HFFc6 (cell line): ENCODE results near the gene CLRN3. TPM values are rescaled to one million over a fixed set of nuclear protein-coding genes. Genes with fewer than 3 reads are reported as not detected.

ENCODE experiments used
- DNase-seq: peaks from one replicate; pipeline ENCODE4 v3.0.0-alpha.2; 2018
- H3K27ac Mint-ChIP-seq: 2 replicates; pipeline ENCODE4 v1.8.0; 2020; ENCODE audit warnings: mild to moderate bottlenecking, mixed read lengths
- H3K27me3 Mint-ChIP-seq: 2 replicates; pipeline ENCODE4 v1.8.0; 2021; ENCODE audit warnings: mild to moderate bottlenecking, moderate library complexity, mixed read lengths; ENCODE audit not compliant: insufficient read depth
- H3K36me3 Mint-ChIP-seq: 2 replicates; pipeline ENCODE4 v1.8.0; 2021; ENCODE audit warnings: low read depth, mixed read lengths
- H3K4me1 Mint-ChIP-seq: 2 replicates; pipeline ENCODE4 v1.8.0; 2020; ENCODE audit warnings: low read depth, mixed read lengths
- H3K4me3 Mint-ChIP-seq: 2 replicates; pipeline ENCODE4 v1.8.0; 2020; ENCODE audit warnings: mild to moderate bottlenecking, moderate library complexity, mixed read lengths
- H3K9me3 Mint-ChIP-seq: 2 replicates; pipeline ENCODE4 v1.8.0; 2020; ENCODE audit warnings: mild to moderate bottlenecking, mixed read lengths
- CTCF ChIP-seq: fragments of 200-600 bp; sonication (generic); IDR thresholded peaks from 2 replicates; pipeline ENCODE4 v1.5.0; 2021; ENCODE audit warnings: antibody characterized with exemption, mild to moderate bottlenecking
- total RNA-seq, 6 experiments: library from RNA; stranded (reverse); fragmentation: NEBNext Ultra II Directional; extraction: Animal tissue kit (Norgen Biotek cat#: 25700); gene quantifications; 2 replicates in 1 of 6; 3 replicates in 5 of 6; pipeline ENCODE4 v1.2.3, GENCODE V29; 2021

CLRN3 gene
- total RNA-seq, 6 experiments from 2014 or later, result not detected

- Mint-ChIP-seq H3K27ac (no peak overlapping the region), H3K36me3 (no peaks in the 10 kb centered on the region), H3K4me1 (no peaks in the 10 kb centered on the region)
These were observed 29.5 kb upstream of the CLRN3 start for GRCh38 chr10:127922206-127922605.

DNA sequence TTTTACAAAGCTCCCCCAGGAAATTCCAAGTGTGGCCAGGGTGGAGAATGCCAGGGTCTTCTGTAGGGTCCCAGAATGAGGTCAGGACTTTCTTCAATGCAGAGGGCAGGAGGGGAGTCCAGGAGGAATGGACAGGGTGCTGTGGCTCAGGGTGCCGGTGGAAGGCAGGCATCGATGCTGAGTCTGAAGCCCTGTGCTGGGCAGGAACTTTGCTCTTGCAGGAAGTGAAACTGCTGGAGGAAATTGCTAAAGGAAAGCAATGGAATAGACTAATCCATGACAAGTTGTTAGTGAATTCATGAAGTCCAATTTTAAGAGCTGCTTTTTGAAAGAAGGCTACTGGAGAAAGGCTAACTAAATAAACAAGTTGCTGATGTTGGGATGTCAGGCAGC lies 29.0 kb upstream of the CLRN3 start:
- no peak for TF ChIP-seq CTCF
- H3K4me3 Mint-ChIP-seq, result no peak overlapping the region
- no peak overlapping the region for H3K27ac Mint-ChIP-seq
- peaks cover 8% of the 10 kb centered on the region for H3K27me3 Mint-ChIP-seq
- no peak for DNase-seq
- H3K36me3 Mint-ChIP-seq, result no peaks in the 10 kb centered on the region
- no peaks in the 10 kb centered on the region for H3K4me1 Mint-ChIP-seq
- peaks cover 57% of the 10 kb centered on the region for H3K9me3 Mint-ChIP-seq

More at GRCh38 chr10:127922206-127922605, 29.5 kb upstream of the CLRN3 start:
- TF ChIP-seq CTCF, result no peak
- no peak overlapping the region for H3K4me3 Mint-ChIP-seq
- H3K9me3 Mint-ChIP-seq, result peaks cover 52% of the 10 kb centered on the region
- peaks cover 8% of the 10 kb centered on the region for H3K27me3 Mint-ChIP-seq
- DNase-seq, result no peak

DNA sequence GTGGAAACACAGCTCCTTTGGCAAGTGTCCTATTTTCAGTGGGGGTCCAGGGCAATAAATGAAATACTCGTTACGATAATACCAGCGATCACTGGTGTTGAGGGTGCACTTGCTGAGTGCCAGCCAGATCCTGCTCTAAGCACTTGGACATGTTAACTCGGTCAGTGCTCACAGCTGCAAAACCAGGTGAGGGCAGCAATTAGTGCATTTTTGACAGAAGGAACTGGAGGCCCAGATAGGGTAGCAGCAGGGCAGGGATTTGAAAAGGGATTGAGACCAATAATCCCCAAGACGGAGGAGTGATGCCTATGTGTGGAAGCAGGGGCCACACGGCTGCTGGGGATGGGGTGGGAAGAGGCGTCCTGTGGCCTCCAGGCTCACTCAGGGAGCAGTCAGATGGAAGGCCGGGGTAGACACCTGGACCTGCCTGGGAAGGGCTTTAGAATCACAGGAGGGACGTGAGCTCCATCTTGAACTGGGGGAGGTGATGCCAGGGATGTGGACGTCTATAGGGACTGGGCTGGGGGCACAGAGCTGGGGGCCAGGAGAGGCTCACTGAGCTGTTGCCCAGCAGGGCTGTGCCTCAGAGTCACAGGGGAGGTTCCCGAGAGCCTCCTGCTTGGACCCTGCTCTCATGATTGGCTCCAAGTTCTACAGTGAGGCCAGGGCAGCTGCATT lies 28.5 kb upstream of the CLRN3 start:
- TF ChIP-seq CTCF, result no peak
- no peaks in the 10 kb centered on the region for H3K4me1 Mint-ChIP-seq
- DNase-seq, result no peak
- no peaks in the 10 kb centered on the region for H3K36me3 Mint-ChIP-seq
- no peak overlapping the region for H3K27ac Mint-ChIP-seq
- H3K9me3 Mint-ChIP-seq, result peaks cover 55% of the 10 kb centered on the region
- peaks cover 5% of the 10 kb centered on the region for H3K27me3 Mint-ChIP-seq
- H3K4me3 Mint-ChIP-seq, result no peak overlapping the region

DNA sequence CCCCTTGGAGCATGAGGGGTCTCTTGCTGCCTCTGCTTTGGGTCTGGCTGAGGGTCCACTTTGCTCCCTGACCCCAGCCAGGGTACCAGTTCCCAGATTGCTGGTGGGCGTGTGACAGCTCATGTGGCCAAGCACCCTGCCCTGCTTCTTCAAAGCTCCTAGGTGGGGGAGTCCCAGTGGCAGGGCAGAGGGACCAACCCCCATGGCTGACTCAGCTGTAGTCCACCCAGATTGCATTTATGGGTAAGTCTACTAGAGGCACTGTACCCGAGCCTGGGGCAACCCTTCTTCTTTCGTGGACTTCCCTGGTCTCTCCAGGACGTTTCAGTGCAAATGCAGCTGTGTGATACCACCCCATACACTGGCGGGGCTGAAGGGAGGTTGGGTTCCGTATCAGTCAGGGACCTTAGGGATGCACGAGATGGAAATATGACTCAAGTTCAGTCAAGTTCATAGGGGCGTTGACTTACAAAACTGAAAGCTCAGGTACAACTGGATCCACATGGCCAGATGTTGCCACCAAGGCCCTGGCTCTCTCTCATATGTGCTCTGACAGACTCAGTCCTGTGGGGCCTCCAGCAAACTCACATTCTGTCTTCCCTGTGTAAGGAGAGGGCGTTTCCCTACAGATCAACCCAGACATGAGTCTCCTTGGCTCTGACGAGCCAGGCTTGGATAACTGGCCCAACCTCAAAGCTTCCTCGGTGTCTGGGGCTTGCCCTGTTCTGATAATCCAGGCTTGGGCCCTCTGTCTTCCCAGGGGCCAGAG lies 27.7 kb upstream of the CLRN3 start:
- no peak for DNase-seq
- H3K4me3 Mint-ChIP-seq, result no peak overlapping the region
- H3K4me1 Mint-ChIP-seq, result no peaks in the 10 kb centered on the region
- no peaks in the 10 kb centered on the region for H3K36me3 Mint-ChIP-seq
- no peak for TF ChIP-seq CTCF
- H3K9me3 Mint-ChIP-seq, result peaks cover 55% of the 10 kb centered on the region
- H3K27me3 Mint-ChIP-seq, result peaks cover 5% of the 10 kb centered on the region
- no peak overlapping the region for H3K27ac Mint-ChIP-seq

GRCh38 chr10:127919418-127920271 lies 26.9 kb upstream of the CLRN3 start:
- DNase-seq, result no peak
- Mint-ChIP-seq H3K27ac (no peak overlapping the region), H3K27me3 (peaks cover 5% of the 10 kb centered on the region), H3K4me3 (no peak overlapping the region), H3K36me3 (no peaks in the 10 kb centered on the region), H3K9me3 (peaks cover 55% of the 10 kb centered on the region), H3K4me1 (no peaks in the 10 kb centered on the region)
- no peak for TF ChIP-seq CTCF
